GM18498 (cell line): ENCODE results near the gene HID1.
A peak's percentile ranks its signal among the peaks of the same experiment; 100 is the strongest.
"Not testable (repeated sequence)": the region's sequence is repeated elsewhere in the genome, so short reads cannot be mapped to it uniquely, and the experiment has no call there.

Source experiments
- ATAC-seq: cut with Tn5 transposase; IDR thresholded peaks from one replicate; pipeline ENCODE4 v1.9.1; 2021; ENCODE audit warnings: mild to moderate bottlenecking, moderate library complexity; ENCODE audit not compliant: unreplicated experiment

HID1 gene

DNA sequence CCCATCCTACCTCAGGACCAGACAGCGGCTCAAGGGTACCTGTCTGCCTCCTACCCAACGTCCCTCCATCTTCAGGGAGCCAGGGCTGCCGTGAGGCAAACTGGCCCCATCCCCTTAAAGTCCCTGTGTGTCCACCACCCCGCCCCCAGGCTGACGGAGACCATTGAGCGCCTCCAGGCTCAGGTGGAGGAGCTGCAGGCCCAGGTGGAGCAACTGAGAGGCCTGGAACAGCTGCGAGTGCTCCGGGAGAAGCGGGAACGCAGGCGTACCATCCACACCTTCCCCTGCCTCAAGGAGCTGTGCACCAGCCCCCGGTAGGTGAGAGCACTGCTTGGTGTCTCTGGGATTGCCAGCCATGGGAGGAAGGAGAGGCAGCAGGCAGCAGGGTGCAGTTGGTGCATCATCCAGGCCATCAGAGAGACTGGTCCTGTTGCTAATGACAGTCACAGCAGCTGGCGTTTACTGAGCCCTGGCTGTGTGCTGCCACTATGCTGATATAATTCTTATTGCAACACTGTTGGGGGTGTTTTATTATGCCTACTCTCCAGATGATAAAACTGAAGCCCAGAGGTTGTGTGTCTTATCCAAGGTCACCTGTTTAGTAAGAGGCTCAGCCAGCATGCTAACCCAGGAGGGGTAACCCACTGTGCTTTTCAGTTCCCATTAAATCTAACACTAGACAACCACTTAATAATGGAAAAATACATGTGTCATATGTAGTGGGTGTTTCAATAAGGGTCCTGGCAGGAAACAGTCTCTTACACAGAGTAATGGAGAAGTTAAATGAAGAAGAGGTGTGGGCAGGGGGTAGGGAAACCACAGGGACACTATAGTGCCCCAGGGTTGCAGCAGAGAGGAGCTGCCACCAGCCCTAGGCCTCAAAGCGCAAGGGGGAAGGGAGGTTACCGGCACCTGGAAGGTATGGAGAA is 29.6 kb upstream of the HID1 start:
- ATAC-seq: no peak

GRCh38 chr17:74999523-74999922 is 27.0 kb upstream of the HID1 start:
- ATAC-seq: no peak

DNA sequence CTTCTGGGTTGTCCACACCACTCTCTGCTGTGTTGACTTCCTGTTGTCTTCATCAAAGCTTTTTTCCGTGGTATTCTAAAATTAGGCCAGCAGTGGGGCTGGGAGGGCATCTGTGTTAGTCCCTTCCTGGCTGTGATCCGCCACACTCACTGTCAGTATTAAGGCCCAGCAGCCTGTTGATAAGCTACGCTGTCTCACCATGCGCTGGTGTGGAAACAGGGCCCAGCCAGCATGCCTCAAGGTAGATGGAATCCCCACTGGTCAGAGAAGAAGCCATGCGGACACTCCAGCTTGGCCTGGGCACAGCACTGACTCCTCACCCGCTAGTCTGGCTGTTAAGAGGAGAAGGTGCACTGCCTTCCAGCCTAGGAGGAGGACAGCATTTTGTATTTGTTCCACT is 26.2 kb upstream of the HID1 start:
- ATAC-seq: no peak

DNA sequence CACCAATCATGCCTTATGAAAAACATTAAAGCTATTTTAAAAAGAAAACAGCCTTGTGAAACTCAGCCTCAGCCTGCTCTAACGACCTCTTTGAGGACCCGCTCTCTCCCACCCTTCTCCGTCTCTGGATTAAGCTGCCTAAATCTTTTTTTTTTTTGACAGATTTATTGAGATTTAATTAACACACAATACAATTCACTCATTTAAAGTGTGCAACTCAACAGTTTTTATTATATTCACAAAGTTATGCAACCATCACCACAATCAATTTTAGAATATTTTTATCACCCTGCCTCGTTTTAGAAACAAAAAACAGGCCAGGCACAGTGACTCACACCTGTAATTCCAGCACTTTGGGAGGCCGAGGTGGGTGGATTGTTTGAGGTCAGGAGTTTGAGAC is 23.3 kb upstream of the HID1 start:
- no peak for ATAC-seq

GRCh38 chr17:74994440-74994839 is 21.9 kb upstream of the HID1 start:
- ATAC-seq: no peak

GRCh38 chr17:74992223-74992622 is 19.7 kb upstream of the HID1 start:
- no peak for ATAC-seq

DNA sequence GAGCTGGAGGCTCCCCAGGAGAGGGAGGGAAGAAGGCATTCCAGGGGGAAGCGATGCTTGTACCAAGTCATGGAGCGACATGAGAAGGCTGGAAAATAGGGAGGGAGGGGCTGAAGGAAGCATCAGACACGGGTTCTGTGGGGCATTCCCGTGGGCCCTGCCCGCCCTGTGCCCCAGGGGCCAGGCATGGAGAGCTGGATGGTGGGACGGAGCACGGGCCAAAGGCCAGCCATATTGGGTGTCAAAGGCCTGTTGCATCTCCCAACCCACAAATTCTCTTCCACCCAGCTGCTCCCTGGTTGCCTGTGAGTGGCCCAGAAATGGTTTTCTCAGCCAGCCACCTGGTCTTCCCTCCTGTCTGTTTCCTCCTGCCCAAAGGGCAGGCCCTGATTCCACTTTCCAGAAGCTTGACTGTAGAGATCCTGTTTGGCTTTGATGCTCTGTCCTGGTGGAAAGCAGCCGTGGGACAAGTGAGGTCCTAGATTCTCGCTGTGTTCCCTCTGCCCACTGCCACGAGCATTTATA is 18.1 kb upstream of the HID1 start:
- no peak for ATAC-seq

- ATAC-seq: peak; percentile 44
Observed at GRCh38 chr17:74987909-74988711, 15.6 kb upstream of the HID1 start.

GRCh38 chr17:74987418-74987908 is 14.9 kb upstream of the HID1 start, which contains the start of gene CDR2L:
CDR2L (plus strand) TSS chr17:74987632; CDS start chr17:74988044, 412 bp downstream.
- peak; percentile 94 for ATAC-seq

DNA sequence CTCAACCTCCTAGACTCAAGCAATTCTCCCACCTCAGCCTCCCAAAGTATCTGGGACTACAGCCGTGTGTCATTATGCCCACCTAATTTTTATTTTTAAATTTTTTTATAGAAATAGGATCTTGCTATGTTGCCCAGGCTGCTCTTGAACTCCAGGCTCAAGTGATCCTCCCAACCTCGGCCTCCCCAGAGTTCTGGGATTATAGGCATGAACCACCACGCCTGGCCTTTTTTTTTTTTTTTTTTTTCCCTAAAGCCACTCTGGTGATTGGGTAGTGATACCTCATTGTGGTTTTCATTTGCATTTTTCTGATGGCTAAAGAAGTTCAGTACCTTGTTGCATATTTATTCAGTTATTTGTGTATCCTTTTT is 13.6 kb upstream of the HID1 start:
- no peak for ATAC-seq

DNA sequence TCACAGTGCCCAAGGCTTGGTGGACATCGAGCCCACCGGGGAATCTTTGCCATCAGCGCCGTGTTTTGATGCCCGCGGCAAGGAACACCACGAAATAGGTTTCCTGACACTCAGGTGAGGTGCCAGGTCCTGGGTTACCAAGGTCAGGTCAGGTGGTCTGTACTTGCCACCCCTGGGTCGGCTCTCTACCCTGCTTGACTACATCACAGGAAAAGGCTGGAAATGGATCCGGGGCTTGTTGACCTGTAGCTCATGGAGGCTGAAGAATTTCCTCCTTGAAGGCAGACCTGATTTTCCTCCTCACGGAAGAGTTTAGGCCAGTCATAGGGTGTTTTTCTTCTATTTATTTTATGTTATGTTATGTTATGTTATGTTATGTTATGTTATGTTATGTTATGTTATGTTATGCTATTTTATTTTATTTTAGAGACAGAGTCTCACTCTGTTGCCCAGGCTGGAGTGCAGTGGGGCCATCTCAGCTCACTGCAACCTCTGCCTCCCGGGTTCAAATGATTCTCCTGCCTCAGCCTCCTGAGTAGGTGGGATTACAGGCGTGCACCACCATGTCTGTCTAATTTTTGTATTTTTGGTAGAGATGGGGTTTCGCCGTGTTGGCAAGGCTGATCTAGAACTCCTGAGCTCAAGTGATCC is 10.2 kb upstream of the HID1 start:
- ATAC-seq: not testable (repeated sequence)

DNA sequence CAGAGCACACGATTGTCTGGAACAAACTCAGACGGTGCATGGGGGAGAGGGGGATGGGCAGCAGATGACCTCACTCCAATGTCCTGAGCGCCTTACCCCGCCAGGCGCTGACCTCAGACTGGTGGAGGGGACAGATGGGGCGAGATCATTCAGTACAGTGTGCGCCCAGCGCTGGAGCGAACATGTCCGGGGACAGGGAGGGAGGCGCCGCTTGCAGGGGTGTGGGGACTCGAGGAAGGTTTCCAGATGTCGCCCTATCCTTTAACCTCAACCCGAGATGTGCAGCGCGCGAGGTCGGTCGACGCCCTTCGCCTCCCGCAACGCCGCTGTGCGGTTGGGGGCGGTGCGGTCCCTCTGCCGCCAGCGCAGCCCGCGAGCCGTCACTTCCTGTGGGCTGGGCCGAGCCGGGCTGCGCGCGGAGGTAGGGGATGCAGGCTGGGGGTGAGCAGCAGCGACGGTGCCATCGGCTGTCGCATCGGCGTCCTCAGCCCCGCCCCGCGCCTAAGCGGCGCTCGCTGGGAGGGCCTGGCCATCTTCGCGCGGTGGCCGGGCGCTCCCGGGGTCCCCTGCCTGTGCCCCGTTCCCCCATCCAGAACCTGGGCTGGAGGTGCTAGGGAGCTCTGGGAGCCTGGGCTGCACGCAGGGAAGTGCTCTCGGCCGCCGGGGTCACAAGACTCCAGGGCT is 9.6 kb upstream of the HID1 start:
- ATAC-seq: peak; percentile 69

- ATAC-seq: no peak
Observed at GRCh38 chr17:74981318-74981978, 8.9 kb upstream of the HID1 start.

DNA sequence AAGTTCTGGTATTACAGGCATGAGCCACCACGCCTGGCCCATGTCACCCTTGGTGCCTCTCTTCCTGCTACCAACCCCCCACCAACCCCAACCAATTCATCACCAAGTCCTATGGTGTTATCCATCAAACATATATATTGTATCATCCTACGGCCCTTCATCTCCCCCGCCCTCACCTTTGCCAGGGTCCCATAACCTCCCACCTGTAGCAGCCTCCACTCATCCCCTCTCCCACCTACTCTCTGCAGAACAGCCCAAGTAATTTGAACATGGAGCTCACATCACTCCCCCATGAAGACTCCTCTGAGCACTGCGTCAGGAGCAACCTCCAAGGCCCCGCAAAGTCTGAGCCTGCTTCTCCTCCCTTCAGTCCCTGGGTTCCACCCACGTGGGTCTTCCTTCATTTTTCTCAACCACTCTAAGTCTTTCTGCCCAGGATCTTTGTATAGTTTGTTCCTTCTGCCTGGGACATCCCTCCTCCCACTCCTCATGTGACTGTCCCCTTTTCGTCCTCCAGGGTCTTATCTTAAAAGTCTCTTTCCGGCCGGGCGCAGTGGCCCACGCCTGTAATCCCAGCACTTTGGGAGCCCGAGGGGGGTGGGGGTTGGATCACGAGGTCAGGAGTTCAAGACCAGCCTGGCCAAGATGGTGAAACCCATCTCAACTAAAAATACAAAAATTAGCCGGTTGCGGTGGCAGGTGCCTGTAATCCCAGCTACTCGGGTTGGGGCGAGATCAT is 7.0 kb upstream of the HID1 start:
- ATAC-seq: no peak

DNA sequence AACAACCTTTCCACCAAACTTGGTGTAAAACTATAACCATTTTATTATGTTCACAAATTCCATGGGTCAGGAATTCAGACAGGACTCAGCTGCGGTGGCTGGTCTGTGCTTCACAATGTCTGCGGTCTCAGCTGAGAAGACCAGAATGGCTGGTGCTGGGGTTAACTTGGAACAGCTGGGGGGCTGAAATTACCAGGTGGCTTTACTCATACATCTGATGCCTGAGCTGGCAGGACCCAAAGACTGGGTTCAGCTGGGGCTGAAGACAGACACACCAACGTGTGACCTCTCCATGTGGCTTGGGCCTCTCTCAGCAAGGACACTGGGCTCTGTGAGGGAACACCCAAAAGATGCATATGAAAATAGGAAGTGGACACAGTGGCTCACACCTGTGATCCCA is 5.7 kb upstream of the HID1 start:
- no peak for ATAC-seq

DNA sequence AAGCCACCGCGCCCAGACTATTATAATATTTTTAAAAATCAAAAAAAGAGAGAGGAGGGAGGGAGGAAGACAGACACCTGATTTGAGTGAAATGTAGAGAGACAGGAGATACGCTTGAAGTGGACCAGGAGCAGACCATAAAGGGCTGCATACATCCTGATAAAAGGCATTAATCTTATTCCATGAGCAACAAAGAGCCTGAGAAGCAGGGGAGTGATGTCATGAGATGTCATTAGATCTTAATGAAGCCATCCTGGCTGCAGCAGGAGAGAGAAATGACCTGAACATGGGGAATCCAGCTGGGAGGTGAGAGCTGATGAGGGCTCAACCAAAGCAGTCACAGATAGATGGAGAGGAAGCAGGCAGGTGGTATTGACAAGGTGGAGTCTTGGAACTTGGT is 5.2 kb upstream of the HID1 start:
- ATAC-seq: no peak

DNA sequence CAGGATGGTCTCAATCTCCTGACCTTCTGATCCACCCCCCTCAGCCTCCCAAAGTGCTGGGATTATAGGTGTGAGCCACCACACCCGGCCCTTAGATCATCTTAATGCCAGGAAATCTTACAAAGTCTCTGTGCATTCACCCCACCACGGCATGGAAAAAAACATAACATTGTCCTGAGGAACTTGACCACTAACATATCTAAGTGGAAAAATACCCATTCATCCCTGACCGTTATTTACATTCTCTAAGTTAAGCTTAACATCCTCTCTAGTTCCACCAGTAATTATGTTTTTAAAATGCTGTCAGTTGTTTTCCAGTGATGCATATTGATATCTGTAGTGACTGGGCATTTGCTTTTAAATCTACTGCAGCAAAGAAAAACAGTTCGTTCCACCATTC is 3.4 kb upstream of the HID1 start:
- no peak for ATAC-seq

DNA sequence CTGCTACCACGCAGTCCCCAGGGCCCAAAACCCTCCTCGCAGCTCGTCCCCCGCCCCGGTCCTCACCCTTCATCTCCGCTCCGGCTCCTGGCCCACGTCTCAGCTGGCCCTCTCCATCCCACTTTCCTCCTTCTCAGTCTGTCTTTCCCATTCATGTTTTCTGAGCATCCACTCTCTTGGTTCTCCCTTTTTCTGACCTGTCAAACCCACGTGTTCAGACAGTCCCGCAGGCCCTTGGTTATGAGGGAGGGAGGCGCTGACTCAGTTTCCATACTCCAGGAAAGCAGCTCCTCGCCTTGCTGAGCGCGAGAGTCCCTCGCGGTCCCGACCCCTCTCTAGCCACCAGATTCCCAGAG is 392 bp upstream of the HID1 start:
- ATAC-seq: no peak

DNA sequence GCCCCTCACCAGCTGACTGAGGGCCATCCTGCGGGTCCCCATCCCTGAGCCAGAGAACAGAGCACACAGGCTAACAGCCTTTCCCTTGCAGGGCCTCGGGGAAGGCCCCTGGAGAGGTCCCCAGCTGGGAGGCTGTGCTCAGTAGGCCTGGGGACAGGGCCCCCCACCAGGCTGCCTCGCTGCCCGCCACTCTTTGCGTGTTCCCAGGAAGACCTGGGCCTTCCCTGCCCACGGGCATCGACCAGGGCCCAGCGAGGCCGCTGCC is 785 bp downstream of the HID1 start:
- ATAC-seq: no peak
